Esophagus (tissue), 2 donors: ENCODE data around the gene ZNF579. TPM values are rescaled to one million over a fixed set of nuclear protein-coding genes. Genes with fewer than 3 reads are reported as not detected.

Source experiments
- H3K27ac ChIP-seq, 2 donors: one replicate each; pipeline ENCODE4 v1.5.1; 2013; ENCODE audit warnings: low read depth in 2 of 2, mild to moderate bottlenecking in 2 of 2, inconsistent platforms in 1 of 2, low read length in 1 of 2, moderate library complexity in 1 of 2
- H3K27me3 ChIP-seq, 2 donors: one replicate each; pipeline ENCODE4 v1.6.1; 2013; ENCODE audit warnings: low read length in 2 of 2, control low read depth in 1 of 2, mild to moderate bottlenecking in 1 of 2; ENCODE audit not compliant: insufficient read depth in 2 of 2, control insufficient read depth in 1 of 2
- H3K36me3 ChIP-seq, 2 donors: one replicate each; pipeline ENCODE4 v1.6.1; 2013; ENCODE audit warnings: low read length in 1 of 2; ENCODE audit not compliant: control insufficient read depth in 2 of 2, insufficient read depth in 2 of 2
- H3K4me1 ChIP-seq, 2 donors: one replicate each; pipeline ENCODE4 v1.6.1; 2013; ENCODE audit warnings: low read length in 1 of 2; ENCODE audit not compliant: control insufficient read depth in 2 of 2, insufficient read depth in 2 of 2
- H3K4me3 ChIP-seq, 2 donors: one replicate each; pipeline ENCODE4 v1.5.1; 2013; ENCODE audit warnings: low read length in 2 of 2, mild to moderate bottlenecking in 2 of 2, low read depth in 1 of 2, moderate library complexity in 1 of 2
- H3K9me3 ChIP-seq, 2 donors: one replicate each; pipeline ENCODE4 v1.6.1; 2013; ENCODE audit warnings: mild to moderate bottlenecking in 2 of 2, low read depth in 1 of 2, low read length in 1 of 2, moderate library complexity in 1 of 2; ENCODE audit not compliant: control insufficient read depth in 2 of 2, insufficient read depth in 1 of 2
- WGBS, 2 donors: extraction: QIAGEN DNeasy Blood & Tissue Kit; methylation state at CpG; one replicate each; pipeline ENCODE4 v1.1.7; 2013; 5-methylcytosine and 5-hydroxymethylcytosine counted together
- polyA plus RNA-seq, 2 donors: library from polyadenylated mRNA; stranded (reverse); fragments of 200-250 nt; gene quantifications; one replicate each; pipeline ENCODE4 v1.2.3, GENCODE V29; 2013
- donor health status: healthy with polysubstance abuse.
- donor health status: Bipolar disorder and iron deficiency.

ZNF579 gene
- polyA plus RNA-seq, 2 donors = 3.4 to 4.4 TPM

DNA sequence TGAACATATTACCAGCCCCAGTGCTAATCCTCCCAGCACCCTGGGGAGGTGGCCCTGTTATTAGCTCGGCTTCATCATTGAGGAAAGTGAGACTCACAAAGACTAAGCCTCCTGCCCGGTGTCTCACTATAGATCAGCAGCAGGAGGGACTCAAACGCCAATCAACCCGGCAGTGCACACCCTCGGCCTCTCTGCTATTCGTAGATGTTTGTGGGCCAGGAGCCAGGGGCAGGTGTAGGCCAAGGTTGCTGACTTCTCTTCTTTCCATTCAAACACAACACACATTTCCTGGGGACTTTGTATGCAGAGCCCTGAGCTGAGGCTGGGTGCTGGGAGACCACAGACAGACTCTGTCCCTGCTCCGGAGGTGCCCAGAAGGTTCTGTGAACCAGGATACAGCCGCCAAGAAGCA lies 25.9 kb downstream of the ZNF579 start:
- Histone ChIP-seq H3K4me1 (peaks cover 0 to 3% of the 10 kb centered on the region in 2 donors), H3K9me3 (no peaks in the 10 kb centered on the region), H3K27me3 (peaks cover 0 to 4% of the 10 kb centered on the region in 2 donors), H3K4me3 (no peak overlapping the region), H3K27ac (no peak overlapping the region), H3K36me3 (no peaks in the 10 kb centered on the region)
- 64 to 71% methylated on average over 8 of the region's 8 CpGs for WGBS, 2 donors

DNA sequence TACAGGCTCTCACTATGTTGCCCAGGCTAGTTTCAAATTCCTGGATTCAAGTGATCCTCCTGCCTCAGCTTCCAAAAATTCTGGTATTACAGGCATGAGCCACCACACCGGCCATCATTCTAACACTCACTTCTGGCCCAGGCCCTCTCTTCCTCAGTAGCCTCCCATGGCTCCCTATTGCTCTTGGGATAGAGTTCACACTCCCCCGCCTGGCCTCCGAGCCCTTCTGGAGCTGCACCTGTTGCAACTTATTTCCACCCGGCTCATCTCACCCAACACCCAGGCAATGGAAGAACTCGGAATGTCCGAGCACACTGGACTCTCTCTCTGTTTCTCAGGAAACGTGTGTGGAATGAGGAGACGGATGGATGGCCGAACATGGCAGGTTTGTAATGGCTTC lies 26.3 kb downstream of the ZNF579 start:
- WGBS, 2 donors = 83 to 91% methylated on average over 9 of the region's 9 CpGs
- H3K27ac ChIP-seq = no peak overlapping the region
- H3K36me3 ChIP-seq = no peaks in the 10 kb centered on the region
- H3K4me3 ChIP-seq = no peak overlapping the region
- H3K27me3 ChIP-seq = peaks cover 0 to 4% of the 10 kb centered on the region in 2 donors
- no peaks in the 10 kb centered on the region for H3K9me3 ChIP-seq
- H3K4me1 ChIP-seq = peaks cover 0 to 3% of the 10 kb centered on the region in 2 donors

DNA sequence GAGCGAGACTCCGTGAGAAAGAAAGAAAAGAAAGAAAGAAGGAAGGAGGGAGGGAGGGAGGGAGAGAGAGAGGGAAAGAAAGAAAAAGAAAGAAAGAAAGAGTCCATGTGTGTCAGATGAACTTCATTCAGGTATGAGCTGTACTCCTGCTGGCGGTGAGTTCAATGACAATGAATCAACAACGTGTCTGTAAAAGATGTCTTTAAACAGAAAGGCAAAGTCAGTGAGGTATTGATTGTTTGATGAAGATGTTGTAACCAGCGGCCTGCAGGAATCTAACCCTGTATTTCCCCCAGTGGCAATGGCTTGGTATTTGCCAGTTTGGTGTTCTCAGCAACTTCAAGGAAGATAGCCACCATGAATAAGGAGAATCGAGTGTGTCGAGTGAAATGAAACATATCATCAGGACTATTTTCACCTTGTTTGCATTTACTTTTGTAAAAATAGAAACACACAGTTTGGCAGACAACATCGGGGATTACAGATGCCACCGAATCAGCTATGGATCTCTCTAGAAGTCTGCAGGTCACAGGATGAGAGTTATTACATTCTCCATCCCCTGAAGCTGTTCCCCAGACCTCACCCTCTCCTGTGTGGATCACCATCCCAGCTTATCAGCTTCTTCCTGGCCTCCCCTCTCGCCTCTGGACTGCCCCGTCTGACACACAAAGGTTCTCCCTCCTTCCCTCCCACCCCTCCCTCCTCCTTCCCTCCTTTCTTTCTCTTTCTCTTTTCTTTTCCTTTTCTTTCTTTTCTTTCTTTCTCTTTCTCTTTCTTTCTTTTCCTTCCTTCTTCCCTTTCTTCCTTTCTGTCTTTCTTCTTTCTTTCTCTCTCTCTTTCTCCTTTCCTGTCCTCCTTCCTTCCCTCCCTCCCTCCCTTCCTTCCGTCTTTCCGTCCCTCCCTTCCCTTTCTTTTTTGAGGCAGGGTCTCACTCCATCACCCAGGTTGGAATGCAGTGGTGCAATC lies 27.1 kb downstream of the ZNF579 start:
- no peaks in the 10 kb centered on the region for H3K9me3 ChIP-seq
- no peaks in the 10 kb centered on the region for H3K36me3 ChIP-seq
- peaks cover 0 to 4% of the 10 kb centered on the region in 2 donors for H3K27me3 ChIP-seq
- no peak overlapping the region for H3K27ac ChIP-seq
- H3K4me3 ChIP-seq = no peak overlapping the region
- H3K4me1 ChIP-seq = peaks cover 0 to 3% of the 10 kb centered on the region in 2 donors
- 59% methylated on average over 13 of the region's 13 CpGs for WGBS, 2 donors

DNA sequence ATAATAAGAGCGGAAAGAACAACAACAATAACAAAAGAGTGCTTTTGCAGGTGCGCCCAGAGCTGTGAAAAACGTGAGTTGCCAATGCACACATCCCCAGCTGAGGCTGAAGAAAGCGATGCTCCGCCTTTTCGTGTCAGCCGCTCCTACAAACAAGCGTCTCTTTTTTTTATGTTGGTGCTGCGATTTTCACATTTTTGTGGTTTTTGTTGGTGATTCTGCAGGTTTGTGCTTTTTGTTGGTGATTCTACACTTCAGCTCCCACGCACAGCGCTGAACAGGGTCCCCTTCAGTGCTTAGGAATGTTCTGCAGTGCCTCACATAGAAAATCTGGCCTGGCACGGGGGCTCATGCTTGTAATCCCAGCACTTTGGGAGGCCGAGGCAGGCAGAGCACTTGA lies 28.0 kb downstream of the ZNF579 start:
- H3K36me3 ChIP-seq = no peaks in the 10 kb centered on the region
- peaks cover 0 to 3% of the 10 kb centered on the region in 2 donors for H3K4me1 ChIP-seq
- H3K27ac ChIP-seq = no peak overlapping the region
- H3K27me3 ChIP-seq = peaks cover 0 to 4% of the 10 kb centered on the region in 2 donors
- H3K9me3 ChIP-seq = no peaks in the 10 kb centered on the region
- 48 to 55% methylated on average over 13 of the region's 13 CpGs for WGBS, 2 donors
- H3K4me3 ChIP-seq = no peak overlapping the region

DNA sequence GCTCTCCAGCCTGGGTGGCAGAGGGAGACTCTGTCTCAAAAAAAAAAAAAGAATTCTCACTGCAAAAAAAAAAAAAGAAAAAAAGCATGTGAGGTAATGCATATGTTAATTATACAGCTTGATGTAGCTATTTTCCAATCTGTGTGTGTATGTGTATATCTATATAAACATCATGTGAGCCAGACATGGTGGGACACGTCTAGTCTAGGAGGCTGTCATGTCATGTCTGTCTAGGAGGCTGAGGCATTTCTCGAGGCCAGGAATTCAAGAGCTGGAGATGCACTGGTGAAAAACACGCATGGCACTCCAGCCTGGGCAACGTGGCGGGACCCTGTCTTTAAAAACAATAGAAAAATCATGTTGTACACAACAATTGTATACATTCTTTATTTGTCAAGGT lies 28.4 kb downstream of the ZNF579 start:
- H3K27me3 ChIP-seq = peaks cover 0 to 4% of the 10 kb centered on the region in 2 donors
- WGBS, 2 donors = 52 to 64% methylated on average over 5 of the region's 5 CpGs
- no peaks in the 10 kb centered on the region for H3K9me3 ChIP-seq
- H3K4me1 ChIP-seq = peaks cover 0 to 3% of the 10 kb centered on the region in 2 donors
- no peak overlapping the region for H3K4me3 ChIP-seq
- no peaks in the 10 kb centered on the region for H3K36me3 ChIP-seq
- H3K27ac ChIP-seq = no peak overlapping the region

DNA sequence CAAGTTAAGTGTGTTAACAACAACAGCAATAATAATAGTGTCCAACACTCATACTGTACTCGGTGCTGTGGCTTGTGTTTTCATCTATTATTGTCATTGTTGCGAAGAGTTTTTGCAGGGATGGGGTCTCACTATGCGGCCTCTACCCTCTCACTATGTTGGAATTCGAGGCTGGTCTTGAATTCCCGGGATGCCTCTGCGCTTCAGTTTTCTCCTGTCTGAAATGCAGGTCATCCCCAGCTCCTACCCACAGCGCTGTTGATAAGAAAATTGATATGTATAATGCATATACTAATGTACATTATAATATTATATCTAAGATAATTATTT lies 30.4 kb downstream of the ZNF579 start:
- peaks cover 0 to 4% of the 10 kb centered on the region in 2 donors for H3K27me3 ChIP-seq
- no peak overlapping the region for H3K27ac ChIP-seq
- H3K9me3 ChIP-seq = no peaks in the 10 kb centered on the region
- H3K4me1 ChIP-seq = peaks cover 3 to 8% of the 10 kb centered on the region in 2 donors
- no peaks in the 10 kb centered on the region for H3K36me3 ChIP-seq
- no peak overlapping the region for H3K4me3 ChIP-seq
- 59 to 70% methylated on average over 7 of the region's 7 CpGs for WGBS, 2 donors

DNA sequence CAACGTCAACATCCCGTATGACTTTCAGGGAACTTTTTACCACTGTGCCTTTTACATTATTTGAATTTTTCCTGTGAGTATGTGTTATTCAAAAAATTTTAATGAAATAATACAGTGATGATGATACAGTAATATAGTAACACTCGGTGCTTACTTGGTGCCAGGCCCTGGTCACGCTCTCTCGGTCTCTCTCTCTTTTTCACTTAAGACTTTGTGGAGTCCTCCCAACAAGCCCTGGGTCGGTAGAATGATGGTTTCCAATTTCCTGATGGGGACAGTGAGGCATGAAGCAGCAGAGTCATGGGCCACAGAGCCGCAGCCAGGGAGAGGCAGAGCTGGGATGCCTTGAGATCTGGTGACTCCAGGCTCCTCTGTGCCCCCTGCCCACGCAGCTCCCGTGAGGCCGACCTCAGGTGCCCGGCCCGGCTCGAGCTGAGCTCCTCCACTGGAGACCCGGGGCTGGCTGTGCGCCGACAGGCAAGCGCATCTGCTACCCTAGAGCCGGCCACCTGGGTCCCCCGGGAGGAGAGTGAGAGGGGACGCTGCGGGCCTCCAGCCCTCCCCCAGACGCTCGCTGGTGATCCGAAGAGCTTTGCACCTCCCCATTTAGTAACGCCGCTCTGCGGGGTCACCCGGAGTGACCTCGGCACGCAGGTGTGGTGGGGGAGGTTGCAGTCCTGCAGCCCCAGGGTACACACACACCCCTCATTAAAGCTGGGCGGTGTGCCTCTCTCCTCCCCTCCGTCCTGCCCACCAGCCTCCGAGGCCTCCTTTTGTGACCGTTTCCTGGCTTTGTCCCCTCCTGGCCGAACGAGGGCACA lies 30.9 kb downstream of the ZNF579 start:
- Histone ChIP-seq H3K36me3 (no peaks in the 10 kb centered on the region), H3K4me3 (no peak overlapping the region), H3K4me1 (peaks cover 5 to 8% of the 10 kb centered on the region in 2 donors), H3K9me3 (no peaks in the 10 kb centered on the region), H3K27me3 (peaks cover 0 to 4% of the 10 kb centered on the region in 2 donors), H3K27ac (peak overlapping the region in 1 of 2 donors; percentile 2)
- 23 to 24% methylated on average over 34 to 36 of the region's 36 CpGs for WGBS, 2 donors

DNA sequence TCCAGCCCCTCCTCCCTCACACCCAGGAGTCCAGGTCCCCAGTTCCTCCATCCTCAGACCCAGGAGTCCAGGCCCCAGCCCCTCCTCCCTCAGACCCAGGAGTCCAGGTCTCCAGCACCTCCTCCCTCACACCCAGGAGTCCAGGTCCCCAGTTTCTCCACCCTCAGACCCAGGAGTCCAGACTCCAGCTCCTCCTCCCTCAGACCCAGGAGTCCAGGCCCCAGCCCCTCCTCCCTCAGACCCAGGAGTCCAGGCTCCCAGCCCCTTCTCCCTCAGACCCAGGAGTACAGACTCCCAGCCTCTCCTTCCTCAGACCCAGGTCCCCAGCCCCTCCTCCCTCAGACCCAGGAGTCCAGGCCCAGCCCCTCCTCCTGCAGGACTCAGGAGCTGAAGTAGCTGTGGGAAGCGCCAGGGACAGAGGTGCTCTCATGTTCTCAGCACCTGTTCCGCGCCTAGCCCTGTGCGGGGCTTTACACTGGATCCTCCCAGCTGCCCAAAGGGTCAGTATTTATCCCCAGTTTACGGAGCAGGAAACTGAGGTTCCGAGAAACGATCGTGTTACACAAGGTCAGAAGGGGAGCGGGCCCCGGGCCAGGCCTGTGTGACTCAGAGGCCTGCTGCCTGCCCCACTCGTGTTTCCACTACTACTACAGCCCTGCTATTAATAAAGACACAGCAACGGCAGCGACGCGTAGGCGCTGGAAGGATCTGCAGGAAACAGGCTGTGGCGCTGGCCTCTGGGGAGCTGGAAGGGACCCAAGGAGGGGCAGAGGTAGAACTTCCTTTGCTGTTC lies 33.6 kb downstream of the ZNF579 start:
- Histone ChIP-seq H3K27me3 (peaks cover 0 to 4% of the 10 kb centered on the region in 2 donors), H3K4me3 (no peak overlapping the region), H3K27ac (peak overlapping the region; percentile 63 to 65), H3K36me3 (no peaks in the 10 kb centered on the region), H3K4me1 (peaks cover 5 to 8% of the 10 kb centered on the region in 2 donors), H3K9me3 (no peaks in the 10 kb centered on the region)
- WGBS, 2 donors = 26 to 32% methylated on average over 17 of the region's 17 CpGs

DNA sequence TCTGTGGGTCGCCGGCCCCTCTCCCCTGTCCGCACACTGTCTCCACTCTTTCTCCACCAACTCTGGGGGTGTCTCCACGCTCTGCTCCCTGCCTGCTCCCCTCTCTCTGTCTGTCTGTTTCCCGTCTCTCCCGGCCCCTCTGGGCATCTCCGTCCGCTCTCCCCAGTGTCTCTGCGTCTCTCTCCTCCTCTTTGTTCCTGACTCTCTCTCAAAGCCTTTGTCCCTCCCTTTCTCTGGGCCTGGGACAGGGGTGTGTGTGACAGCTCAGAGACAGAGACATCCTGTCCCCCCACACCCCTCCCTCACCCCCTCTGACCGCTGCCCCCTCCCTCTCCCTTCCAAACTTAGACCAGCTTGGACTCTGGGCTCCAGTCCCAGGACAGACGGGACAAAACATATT lies 34.6 kb downstream of the ZNF579 start:
- peaks cover 0 to 4% of the 10 kb centered on the region in 2 donors for H3K27me3 ChIP-seq
- H3K27ac ChIP-seq = no peak overlapping the region
- H3K9me3 ChIP-seq = no peaks in the 10 kb centered on the region
- no peak overlapping the region for H3K4me3 ChIP-seq
- H3K36me3 ChIP-seq = no peaks in the 10 kb centered on the region
- H3K4me1 ChIP-seq = peaks cover 5 to 8% of the 10 kb centered on the region in 2 donors
- 52 to 64% methylated on average over 11 of the region's 11 CpGs for WGBS, 2 donors
